ENCODE measurements around the gene UGT2A3. TPM values are rescaled to one million over a fixed set of nuclear protein-coding genes. Genes with fewer than 3 reads are reported as not detected.
"Not testable (repeated sequence)": the region's sequence is repeated elsewhere in the genome, so short reads cannot be mapped to it uniquely, and the experiment has no call there.

Gene UGT2A3
- total RNA-seq, 1 experiment from 2014 or later, result 0.11 TPM

DNA sequence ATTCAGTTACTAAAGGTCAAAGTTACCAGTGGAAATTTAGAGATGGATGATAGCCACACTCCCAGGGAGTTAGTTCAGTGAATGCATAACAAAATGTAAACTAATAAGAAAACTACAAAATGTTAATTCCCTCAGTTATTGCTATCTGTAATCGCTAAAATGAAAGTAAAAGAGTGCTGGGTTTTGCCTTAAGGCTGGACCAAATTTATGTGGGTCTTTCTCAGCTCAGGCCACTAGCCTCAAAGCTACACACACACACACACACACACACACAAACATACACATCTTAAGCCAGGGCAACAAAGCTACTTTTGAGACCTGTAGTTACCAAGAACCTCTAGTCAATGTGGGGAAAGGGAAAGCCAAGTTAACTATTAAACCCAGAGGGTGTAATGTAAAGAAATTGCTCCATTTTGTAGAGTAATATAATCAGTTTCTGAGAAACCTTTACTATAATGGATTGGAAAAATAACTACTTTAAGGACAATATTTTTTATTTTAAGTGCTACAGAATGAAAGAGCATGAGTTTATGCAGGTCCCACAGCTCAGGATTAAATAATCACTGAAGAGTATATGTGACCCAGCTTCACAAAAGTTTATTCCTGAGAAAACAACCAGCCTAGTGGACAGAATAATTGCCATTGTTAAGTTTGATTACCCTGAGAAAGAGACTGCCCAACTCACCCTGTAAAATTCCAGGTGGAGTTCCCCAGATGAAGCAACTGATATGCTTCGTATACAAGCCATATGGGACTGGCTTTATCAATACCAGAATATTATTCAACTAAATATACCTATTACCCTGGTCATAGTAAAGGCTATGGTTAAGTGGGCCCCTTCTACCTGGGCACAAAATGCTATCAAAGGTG lies 8.9 kb upstream of the UGT2A3 start:
- CTCF ChIA-PET, result no interaction called here
- DNase-seq (ENCODE audit: low spot score), result no peak
- Mint-ChIP-seq H3K27me3 (ENCODE audit: low read depth) (no peaks in the 10 kb centered on the region), H3K9me3 (peaks cover 57% of the 10 kb centered on the region), H3K4me3 (no peak overlapping the region), H3K36me3 (peaks cover 40% of the 10 kb centered on the region), H3K4me1 (peaks cover 14% of the 10 kb centered on the region), H3K27ac (no peak overlapping the region)
- no peak for ATAC-seq
- TF ChIP-seq RORB (CRISPR knock-in tag; IDR thresholded peaks at IDR 0.05) (no peak), NFYB (CRISPR knock-in tag; conservative IDR thresholded peaks at IDR 0.05; ENCODE audit: low read depth) (no peak), ELF4 (CRISPR knock-in tag; IDR thresholded peaks at IDR 0.05; ENCODE audit: low read depth) (no peak), FOXJ3 (CRISPR knock-in tag; IDR thresholded peaks at IDR 0.05; ENCODE audit: borderline replicate concordance) (no peak), ZNF232 (CRISPR knock-in tag; IDR thresholded peaks at IDR 0.05) (no peak), GRHL2 (CRISPR knock-in tag; IDR thresholded peaks at IDR 0.05; ENCODE audit: insufficient replicate concordance, severe bottlenecking) (no peak)
- TF ChIP-seq, protein P1, sequence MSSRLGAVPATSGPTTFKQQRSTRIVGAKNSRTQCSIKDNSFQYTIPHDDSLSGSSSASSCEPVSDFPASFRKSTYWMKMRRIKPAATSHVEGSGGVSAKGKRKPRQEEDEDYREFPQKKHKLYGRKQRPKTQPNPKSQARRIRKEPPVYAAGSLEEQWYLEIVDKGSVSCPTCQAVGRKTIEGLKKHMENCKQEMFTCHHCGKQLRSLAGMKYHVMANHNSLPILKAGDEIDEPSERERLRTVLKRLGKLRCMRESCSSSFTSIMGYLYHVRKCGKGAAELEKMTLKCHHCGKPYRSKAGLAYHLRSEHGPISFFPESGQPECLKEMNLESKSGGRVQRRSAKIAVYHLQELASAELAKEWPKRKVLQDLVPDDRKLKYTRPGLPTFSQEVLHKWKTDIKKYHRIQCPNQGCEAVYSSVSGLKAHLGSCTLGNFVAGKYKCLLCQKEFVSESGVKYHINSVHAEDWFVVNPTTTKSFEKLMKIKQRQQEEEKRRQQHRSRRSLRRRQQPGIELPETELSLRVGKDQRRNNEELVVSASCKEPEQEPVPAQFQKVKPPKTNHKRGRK (CRISPR knock-in tag; IDR thresholded peaks at IDR 0.05; ENCODE audit: borderline replicate concordance), result no peak
- TF ChIP-seq, protein P2, sequence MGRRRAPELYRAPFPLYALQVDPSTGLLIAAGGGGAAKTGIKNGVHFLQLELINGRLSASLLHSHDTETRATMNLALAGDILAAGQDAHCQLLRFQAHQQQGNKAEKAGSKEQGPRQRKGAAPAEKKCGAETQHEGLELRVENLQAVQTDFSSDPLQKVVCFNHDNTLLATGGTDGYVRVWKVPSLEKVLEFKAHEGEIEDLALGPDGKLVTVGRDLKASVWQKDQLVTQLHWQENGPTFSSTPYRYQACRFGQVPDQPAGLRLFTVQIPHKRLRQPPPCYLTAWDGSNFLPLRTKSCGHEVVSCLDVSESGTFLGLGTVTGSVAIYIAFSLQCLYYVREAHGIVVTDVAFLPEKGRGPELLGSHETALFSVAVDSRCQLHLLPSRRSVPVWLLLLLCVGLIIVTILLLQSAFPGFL (CRISPR knock-in tag; IDR thresholded peaks at IDR 0.05; ENCODE audit: borderline replicate concordance), result no peak
- POLR2A ChIA-PET, result no interaction called here

DNA sequence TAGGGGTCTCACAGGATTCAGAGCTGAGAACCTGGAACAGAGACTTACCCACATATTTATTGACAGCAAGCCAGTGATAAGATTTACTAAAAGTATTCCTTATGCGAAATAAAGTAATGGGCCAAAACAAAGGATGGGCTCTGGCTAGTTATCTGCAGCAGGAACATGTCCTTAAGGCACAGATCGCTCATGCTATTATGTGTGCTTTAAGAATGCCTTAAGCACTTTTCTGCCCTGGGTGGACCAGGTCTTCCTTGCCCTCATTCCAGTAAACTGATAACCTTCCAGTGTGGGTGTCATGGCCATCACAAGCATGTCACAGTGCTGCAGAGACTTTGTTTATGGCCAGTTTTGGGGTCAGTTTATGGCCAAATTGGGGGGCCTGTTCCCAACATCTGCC lies 7.5 kb upstream of the UGT2A3 start:
- peaks cover 45% of the 10 kb centered on the region for H3K9me3 Mint-ChIP-seq

DNA sequence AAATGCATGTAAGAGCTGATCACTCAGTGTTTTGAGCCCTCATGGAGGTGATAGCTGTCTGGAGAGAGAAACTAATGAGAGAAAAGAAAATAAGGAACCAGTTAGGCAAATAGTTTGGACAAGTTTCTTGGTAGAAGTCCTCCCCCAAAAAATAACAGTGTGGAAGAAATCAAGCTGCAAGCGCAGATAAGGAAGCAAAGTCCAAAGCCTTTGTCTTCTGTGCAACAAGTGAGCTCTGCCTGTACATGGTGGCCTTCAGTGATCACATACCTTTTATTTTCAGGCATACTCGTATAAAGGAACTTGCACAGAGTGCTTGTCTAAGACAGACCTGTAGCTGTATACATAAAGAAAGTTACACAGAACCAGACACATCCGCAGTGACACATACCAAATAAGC lies 2.5 kb upstream of the UGT2A3 start:
- Mint-ChIP-seq H3K4me3 (no peak overlapping the region), H3K4me1 (peaks cover 16% of the 10 kb centered on the region), H3K27ac (no peak overlapping the region), H3K27me3 (ENCODE audit: low read depth) (no peaks in the 10 kb centered on the region), H3K9me3 (peaks cover 16% of the 10 kb centered on the region), H3K36me3 (peaks cover 3% of the 10 kb centered on the region; the same call in 1 of the 2 replicates)
- ChIA-PET POLR2A (no interaction called here), CTCF (interaction anchor here (1.2 kb wide), 1 partner anchor 9 kb away, joined by 4 read pairs; no protein-coding TSS in a partner anchor)
- ATAC-seq, result no peak
- DNase-seq (ENCODE audit: low spot score), result no peak
- TF ChIP-seq MYBL2 (CRISPR knock-in tag; IDR thresholded peaks at IDR 0.05) (no peak), ZNF121 (CRISPR knock-in tag; IDR thresholded peaks at IDR 0.05) (no peak), OVOL2 (CRISPR knock-in tag; IDR thresholded peaks at IDR 0.05; ENCODE audit: borderline replicate concordance) (no peak), NR3C1 (CRISPR knock-in tag; conservative IDR thresholded peaks at IDR 0.05; ENCODE audit: low read depth) (no peak), NR1H2 (CRISPR knock-in tag; IDR thresholded peaks at IDR 0.05) (no peak), TEAD4 (CRISPR knock-in tag; IDR thresholded peaks at IDR 0.05) (no peak), GABPB1 (CRISPR knock-in tag; IDR thresholded peaks at IDR 0.05) (no peak), PRRX2 (CRISPR knock-in tag; IDR thresholded peaks at IDR 0.05) (no peak), ZNF416 (CRISPR knock-in tag; IDR thresholded peaks at IDR 0.05) (no peak), CREM (CRISPR knock-in tag; IDR thresholded peaks at IDR 0.05) (no peak), NFATC4 (CRISPR knock-in tag; IDR thresholded peaks at IDR 0.05) (no peak), NFE2L1 (CRISPR knock-in tag; IDR thresholded peaks at IDR 0.05) (no peak), ESRRA (CRISPR knock-in tag; IDR thresholded peaks at IDR 0.05; ENCODE audit: borderline replicate concordance) (no peak), GRHL2 (CRISPR knock-in tag; IDR thresholded peaks at IDR 0.05; ENCODE audit: insufficient replicate concordance, severe bottlenecking) (no peak)
- TF ChIP-seq, protein P3, sequence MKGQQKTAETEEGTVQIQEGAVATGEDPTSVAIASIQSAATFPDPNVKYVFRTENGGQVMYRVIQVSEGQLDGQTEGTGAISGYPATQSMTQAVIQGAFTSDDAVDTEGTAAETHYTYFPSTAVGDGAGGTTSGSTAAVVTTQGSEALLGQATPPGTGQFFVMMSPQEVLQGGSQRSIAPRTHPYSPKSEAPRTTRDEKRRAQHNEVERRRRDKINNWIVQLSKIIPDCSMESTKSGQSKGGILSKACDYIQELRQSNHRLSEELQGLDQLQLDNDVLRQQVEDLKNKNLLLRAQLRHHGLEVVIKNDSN (CRISPR knock-in tag; IDR thresholded peaks at IDR 0.05), result no peak
- TF ChIP-seq, protein P4, sequence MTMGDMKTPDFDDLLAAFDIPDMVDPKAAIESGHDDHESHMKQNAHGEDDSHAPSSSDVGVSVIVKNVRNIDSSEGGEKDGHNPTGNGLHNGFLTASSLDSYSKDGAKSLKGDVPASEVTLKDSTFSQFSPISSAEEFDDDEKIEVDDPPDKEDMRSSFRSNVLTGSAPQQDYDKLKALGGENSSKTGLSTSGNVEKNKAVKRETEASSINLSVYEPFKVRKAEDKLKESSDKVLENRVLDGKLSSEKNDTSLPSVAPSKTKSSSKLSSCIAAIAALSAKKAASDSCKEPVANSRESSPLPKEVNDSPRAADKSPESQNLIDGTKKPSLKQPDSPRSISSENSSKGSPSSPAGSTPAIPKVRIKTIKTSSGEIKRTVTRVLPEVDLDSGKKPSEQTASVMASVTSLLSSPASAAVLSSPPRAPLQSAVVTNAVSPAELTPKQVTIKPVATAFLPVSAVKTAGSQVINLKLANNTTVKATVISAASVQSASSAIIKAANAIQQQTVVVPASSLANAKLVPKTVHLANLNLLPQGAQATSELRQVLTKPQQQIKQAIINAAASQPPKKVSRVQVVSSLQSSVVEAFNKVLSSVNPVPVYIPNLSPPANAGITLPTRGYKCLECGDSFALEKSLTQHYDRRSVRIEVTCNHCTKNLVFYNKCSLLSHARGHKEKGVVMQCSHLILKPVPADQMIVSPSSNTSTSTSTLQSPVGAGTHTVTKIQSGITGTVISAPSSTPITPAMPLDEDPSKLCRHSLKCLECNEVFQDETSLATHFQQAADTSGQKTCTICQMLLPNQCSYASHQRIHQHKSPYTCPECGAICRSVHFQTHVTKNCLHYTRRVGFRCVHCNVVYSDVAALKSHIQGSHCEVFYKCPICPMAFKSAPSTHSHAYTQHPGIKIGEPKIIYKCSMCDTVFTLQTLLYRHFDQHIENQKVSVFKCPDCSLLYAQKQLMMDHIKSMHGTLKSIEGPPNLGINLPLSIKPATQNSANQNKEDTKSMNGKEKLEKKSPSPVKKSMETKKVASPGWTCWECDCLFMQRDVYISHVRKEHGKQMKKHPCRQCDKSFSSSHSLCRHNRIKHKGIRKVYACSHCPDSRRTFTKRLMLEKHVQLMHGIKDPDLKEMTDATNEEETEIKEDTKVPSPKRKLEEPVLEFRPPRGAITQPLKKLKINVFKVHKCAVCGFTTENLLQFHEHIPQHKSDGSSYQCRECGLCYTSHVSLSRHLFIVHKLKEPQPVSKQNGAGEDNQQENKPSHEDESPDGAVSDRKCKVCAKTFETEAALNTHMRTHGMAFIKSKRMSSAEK (CRISPR knock-in tag; IDR thresholded peaks at IDR 0.05; ENCODE audit: borderline replicate concordance), result no peak
- TF ChIP-seq, protein P5, sequence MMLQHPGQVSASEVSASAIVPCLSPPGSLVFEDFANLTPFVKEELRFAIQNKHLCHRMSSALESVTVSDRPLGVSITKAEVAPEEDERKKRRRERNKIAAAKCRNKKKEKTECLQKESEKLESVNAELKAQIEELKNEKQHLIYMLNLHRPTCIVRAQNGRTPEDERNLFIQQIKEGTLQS (CRISPR knock-in tag; conservative IDR thresholded peaks at IDR 0.05), result no peak
- TF ChIP-seq, protein P6, sequence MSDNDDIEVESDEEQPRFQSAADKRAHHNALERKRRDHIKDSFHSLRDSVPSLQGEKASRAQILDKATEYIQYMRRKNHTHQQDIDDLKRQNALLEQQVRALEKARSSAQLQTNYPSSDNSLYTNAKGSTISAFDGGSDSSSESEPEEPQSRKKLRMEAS (CRISPR knock-in tag; IDR thresholded peaks at IDR 0.05), result no peak

More for the DNA sequence above, 7.5 kb upstream of the UGT2A3 start:
- ATAC-seq; DNase-seq (ENCODE audit: low spot score); CTCF ChIA-PET; H3K27ac Mint-ChIP-seq; H3K27me3 Mint-ChIP-seq (ENCODE audit: low read depth); H3K4me3 Mint-ChIP-seq; POLR2A ChIA-PET: not testable (repeated sequence)
- Mint-ChIP-seq H3K36me3 (peaks cover 31% of the 10 kb centered on the region), H3K4me1 (peaks cover 14% of the 10 kb centered on the region)

All from WTC11 (cell line).